HG03196 (cell line): ENCODE data around the gene COX17.
"Not testable (repeated sequence)": the region's sequence is repeated elsewhere in the genome, so short reads cannot be mapped to it uniquely, and the experiment has no call there.

Experiments
- ATAC-seq: cut with Tn5 transposase; IDR thresholded peaks from one replicate; pipeline ENCODE4 v1.9.1; 2021; ENCODE audit not compliant: unreplicated experiment

COX17 gene, protein sequence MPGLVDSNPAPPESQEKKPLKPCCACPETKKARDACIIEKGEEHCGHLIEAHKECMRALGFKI

GRCh38 chr3:119676771-119677640 is at the start of gene COX17:
TSS of gene COX17 (minus strand) at chr3:119677406. CDS start at chr3:119677310, 96 bp downstream.
- ATAC-seq = peak; percentile 86

- no peak for ATAC-seq
Measured at GRCh38 chr3:119726909-119727308, 49.7 kb upstream of the COX17 start.

DNA sequence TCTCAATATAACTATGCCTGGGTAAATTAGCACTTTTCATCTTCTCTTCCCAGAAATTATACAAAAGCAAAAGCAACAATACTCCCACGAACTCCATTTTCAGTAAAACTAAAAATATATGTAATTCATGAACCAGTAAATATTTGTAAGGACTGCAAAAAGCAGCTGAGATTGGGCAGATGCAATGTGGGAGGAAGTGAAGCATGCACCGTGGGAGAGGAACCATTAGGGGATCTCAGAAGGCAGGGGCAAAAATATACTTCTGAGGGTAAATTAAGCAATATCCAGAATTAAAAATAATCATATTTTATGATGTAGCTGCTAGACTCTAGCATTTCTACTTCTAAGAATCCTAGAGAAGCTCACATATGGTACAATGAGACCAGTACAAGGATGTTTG is 45.8 kb upstream of the COX17 start:
- ATAC-seq = no peak

DNA sequence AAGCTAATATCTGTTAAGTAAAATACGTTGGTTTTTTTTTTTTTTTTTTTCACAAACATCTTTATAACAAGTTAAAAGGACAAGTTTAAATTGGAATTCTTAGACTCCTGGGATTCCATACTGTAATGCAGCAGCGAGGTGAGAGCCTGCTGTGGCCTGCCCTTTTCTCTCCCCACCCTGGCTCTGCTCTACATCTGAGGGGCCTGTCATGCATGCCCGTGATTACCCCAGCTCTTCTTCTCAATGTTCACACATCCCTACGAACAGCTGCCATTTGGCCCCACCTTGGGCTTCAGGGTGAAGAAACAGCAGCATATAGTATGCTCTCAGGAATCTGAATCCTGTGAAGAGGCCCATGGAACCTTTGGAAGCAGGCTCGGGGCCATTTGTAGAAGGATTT is 40.3 kb upstream of the COX17 start:
- no peak for ATAC-seq

DNA sequence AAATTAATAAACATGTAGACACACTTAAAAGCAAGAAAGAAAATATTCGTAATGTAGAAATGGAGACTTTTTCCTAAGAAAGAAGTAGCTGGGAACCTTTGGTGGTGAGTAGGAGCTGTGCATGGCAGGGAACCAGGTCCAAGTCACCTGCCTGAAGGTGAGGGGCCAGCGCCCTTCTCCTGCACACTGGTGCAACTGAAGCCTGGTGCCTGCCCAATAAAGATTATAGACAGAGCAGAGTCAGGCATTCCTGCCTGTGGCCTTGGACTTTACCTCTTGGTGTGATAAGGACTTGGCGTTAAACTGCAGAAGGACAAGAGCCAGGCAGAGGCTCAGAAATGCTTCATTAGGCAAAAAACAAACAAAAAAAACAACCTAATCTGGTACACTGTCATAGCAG is 39.8 kb upstream of the COX17 start:
- ATAC-seq = no peak

GRCh38 chr3:119715105-119715504 is 37.9 kb upstream of the COX17 start:
- ATAC-seq = no peak

GRCh38 chr3:119703820-119704531 is 26.8 kb upstream of the COX17 start:
- no peak for ATAC-seq

GRCh38 chr3:119702530-119703527 is 25.6 kb upstream of the COX17 start, which contains the start of gene CFAP91:
TSS of gene CFAP91 (plus strand) at chr3:119703022. CDS start at chr3:119703099, 77 bp downstream.
- peak; percentile 84 for ATAC-seq

- peak; percentile 1 for ATAC-seq
Measured at GRCh38 chr3:119700920-119701734, 23.9 kb upstream of the COX17 start.

- peak; percentile 41 for ATAC-seq
Measured at GRCh38 chr3:119700269-119700919, 23.2 kb upstream of the COX17 start.

- ATAC-seq = peak; percentile 52
Measured at GRCh38 chr3:119697394-119697793, 20.2 kb upstream of the COX17 start.

- no peak for ATAC-seq
Measured at GRCh38 chr3:119695480-119695879, 18.3 kb upstream of the COX17 start.

GRCh38 chr3:119690043-119690656 is 12.9 kb upstream of the COX17 start:
- ATAC-seq = no peak

DNA sequence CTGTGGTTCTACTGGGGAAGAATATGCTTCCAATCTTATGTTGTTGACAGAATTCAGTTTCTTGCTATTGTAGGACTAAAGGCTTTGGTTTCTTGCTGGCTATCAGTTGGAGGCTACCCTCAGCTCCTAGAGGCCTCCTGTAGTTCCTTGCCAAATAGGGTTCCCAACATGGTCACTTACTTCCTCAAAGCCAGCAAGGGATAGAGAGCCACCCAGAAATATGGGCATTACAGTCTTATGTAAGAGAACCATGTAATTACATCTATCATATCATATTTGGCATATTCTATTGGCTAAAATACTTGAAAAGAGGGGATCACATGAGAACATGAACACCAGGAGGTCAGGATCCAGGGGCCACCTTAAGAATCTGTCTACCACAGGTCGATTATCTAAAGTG is 6.2 kb upstream of the COX17 start:
- ATAC-seq = no peak

DNA sequence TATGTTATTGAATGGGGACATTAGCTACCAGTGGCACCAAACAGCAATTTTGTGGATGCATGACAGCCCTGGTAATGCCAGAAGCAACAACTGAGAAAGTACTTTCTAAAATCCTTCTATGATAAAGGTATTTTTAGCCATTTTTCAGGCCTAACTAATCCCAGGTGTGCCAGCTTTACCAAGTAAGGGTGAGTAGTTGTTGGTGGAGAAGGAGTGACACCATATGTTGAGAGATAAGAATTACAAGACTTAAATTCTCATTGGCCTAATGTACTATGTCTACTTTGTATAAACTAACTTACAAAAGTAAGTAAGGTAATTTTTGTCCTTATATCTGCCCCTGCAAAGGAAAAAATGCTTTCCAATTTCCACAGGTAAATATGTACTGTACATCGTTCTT is 4.1 kb upstream of the COX17 start:
- ATAC-seq = peak; percentile 33

DNA sequence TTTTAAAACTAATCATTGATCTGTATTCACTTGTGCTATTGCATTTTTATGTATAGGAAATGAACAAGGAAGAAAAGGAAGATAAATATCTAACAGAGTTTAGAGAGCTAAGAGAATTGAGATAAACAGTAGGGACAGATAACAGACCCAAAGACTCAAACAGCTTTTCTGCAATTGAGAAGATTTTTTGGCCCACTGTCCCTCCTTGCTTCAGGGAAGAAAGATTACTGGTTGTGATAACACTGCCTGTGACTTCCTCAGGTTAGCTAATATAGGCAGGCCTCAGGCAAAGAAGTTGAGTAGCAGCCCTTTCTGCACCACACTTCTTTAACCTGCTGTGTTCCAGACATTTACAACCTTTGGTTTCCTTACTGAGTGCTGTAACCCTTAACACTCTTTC is 2.7 kb upstream of the COX17 start:
- no peak for ATAC-seq

DNA sequence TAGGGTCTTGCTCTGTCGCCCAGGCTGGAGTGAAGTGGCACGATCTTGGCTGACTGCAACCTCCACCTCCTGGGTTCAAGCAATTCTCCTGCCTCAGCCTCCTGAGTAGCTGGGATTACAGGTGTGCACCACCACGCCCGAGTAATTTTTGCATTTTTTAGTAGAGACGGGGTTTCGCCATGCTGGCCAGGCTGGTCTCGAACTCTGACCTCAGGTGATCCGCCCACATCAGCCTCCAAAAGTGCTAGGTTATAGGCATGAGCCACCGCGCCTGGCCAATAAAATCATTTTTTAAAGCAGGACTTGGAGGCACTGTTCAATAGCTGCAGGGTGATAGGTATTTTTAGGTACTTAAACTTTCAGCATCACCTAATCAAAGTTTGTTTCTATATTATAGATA is 1.0 kb upstream of the COX17 start:
- ATAC-seq = not testable (repeated sequence)

GRCh38 chr3:119677641-119677934 is 382 bp upstream of the COX17 start:
- peak; percentile 1 for ATAC-seq

DNA sequence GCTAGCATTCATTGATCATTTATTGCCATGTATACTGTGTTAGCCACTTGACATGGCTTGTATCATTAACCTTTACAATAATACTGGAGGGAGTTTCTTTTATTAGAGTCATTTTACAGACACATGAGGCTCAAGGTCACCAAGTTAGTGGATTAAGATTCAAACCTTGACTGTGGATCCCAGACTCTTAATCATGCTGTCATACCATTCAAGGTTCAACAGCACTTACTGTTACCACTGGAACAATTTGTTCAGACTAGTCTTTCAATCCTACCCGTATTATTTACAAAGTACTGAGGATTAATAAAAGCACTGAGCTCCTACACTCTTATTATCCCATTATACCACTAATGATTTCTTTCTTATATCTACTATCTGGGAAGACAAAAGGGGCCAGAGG is 1.2 kb downstream of the COX17 start:
- no peak for ATAC-seq
